Heart left ventricle (tissue), 16 donors: ENCODE measurements around the gene RTEL1. TPM values are rescaled to one million over a fixed set of nuclear protein-coding genes. Genes with fewer than 3 reads are reported as not detected.
"Not testable (repeated sequence)": the region's sequence is repeated elsewhere in the genome, so short reads cannot be mapped to it uniquely, and the experiment has no call there.

ENCODE experiments used
- ATAC-seq, 4 donors: fragments of 200-7000 bp; cut with Tn5 transposase; one replicate each; pipeline ENCODE4 v1.9.1; 2020 to 2022; ENCODE audit warnings: moderate library complexity in 4 of 4, mild to moderate bottlenecking in 3 of 4, moderate number of reproducible peaks in 1 of 4
- DNase-seq, 5 donors: peaks; one replicate each; pipeline ENCODE4 v3.0.0-alpha.2; 2020
- H3K27ac ChIP-seq, 12 donors: fragments of 200-600 bp; sonication (generic) in 4 of 12; one replicate each; pipeline versions ENCODE4 v1.5.0 to v1.8.0; 2016 to 2022; ENCODE audit warnings: mild to moderate bottlenecking in 2 of 12
- H3K27me3 ChIP-seq, 9 donors: fragments of 200-600 bp; sonication (generic) in 2 of 9; one replicate each; pipeline versions ENCODE4 v1.5.1 to v1.8.0; 2016 to 2022; ENCODE audit warnings: mild to moderate bottlenecking in 3 of 9
- H3K36me3 ChIP-seq, 9 donors: fragments of 200-600 bp; sonication (generic) in 2 of 9; one replicate each; pipeline versions ENCODE4 v1.5.0 to v1.8.0; 2018 to 2022; ENCODE audit warnings: mild to moderate bottlenecking in 2 of 9
- H3K4me1 ChIP-seq, 12 donors: fragments of 200-600 bp; sonication (generic) in 4 of 12; one replicate each; pipeline versions ENCODE4 v1.5.0 to v1.8.0; 2016 to 2022; ENCODE audit warnings: mild to moderate bottlenecking in 3 of 12
- H3K4me3 ChIP-seq, 12 donors: fragments of 200-600 bp; sonication (generic) in 4 of 12; one replicate each; pipeline versions ENCODE4 v1.5.0 to v1.8.0; 2017 to 2022; ENCODE audit warnings: mild to moderate bottlenecking in 9 of 12, moderate library complexity in 4 of 12
- H3K9me3 ChIP-seq, 12 donors: fragments of 200-600 bp; sonication (generic) in 4 of 12; one replicate each; pipeline versions ENCODE4 v1.5.0 to v1.8.0; 2016 to 2022; ENCODE audit warnings: mild to moderate bottlenecking in 1 of 12
- CTCF ChIP-seq, 12 donors: fragments of 200-600 bp; sonication (generic) in 4 of 12; IDR thresholded peaks; one replicate each; pipeline versions ENCODE4 v1.5.0 to v1.8.0; 2018 to 2022; ENCODE audit warnings: antibody characterized with exemption in 12 of 12, mild to moderate bottlenecking in 5 of 12
- POLR2A ChIP-seq, 2 donors: fragments of 450-650 bp; IDR thresholded peaks; one replicate each; pipeline ENCODE4 v1.6.1; 2017; ENCODE audit warnings: antibody characterized with exemption in 2 of 2, mild to moderate bottlenecking in 2 of 2, moderate library complexity in 2 of 2
- WGBS, 4 donors: extraction: QIAGEN DNeasy Blood & Tissue Kit in 2 of 4; methylation state at CpG; one replicate each; pipeline versions ENCODE4 v1.1.5 to v1.1.7; 2013 to 2018; 5-methylcytosine and 5-hydroxymethylcytosine counted together
- intact Hi-C, 10 donors: fragments of 100-400 bp; cut with DNase I; formaldehyde crosslinking; loops; one replicate each; pipeline versions ENCODE4 v1.11.1 to v1.14.2; 2022
- polyA plus RNA-seq, 2 donors: library from polyadenylated mRNA; stranded (reverse); fragments of 200-250 nt; gene quantifications; one replicate each; pipeline ENCODE4 v1.2.3, GENCODE V29; 2013
- total RNA-seq, 9 donors: library from RNA; depleted of rRNA in 2 of 9; stranded (reverse); fragments of >200 nt in 2 of 9; fragmentation: NEBNext Ultra II Directional in 3 of 9; extraction: Animal tissue kit (Norgen Biotek cat#: 25700) in 3 of 9; gene quantifications; one replicate each; pipeline versions ENCODE4 v1.1.0 to v1.2.4, GENCODE V29; 2016 to 2023
- donor health status: ischemic (EF 13 %, LVEDD 7.1; RV severe dilation, severe dysfunction).
- donor health status: healthy with polysubstance abuse.
- donor health status: DM: no; HTN: yes; CAD: no.
- donor health status: DM: no; HTN: no; CAD: no.
- donor health status: ischemic (EF 25% LVEDD 6.9; RV normal size, moderate dysfunction).
- donor health status: ischemic (EF 25% LVEDD 5.7; RV mildly dilated, moderate dysfunction).
- donor health status: healthy.
- donor health status: DM: yes; HTN: yes; CAD: no.
- donor health status: ischemic (EF 35%, LVEDD 5.7; RV mildly dilated, moderate dysfunction).
- donor health status: nonischemic (EF 11% LVEDD 7.7; RV severe dilation, severe dysfunction).
- donor health status: DM: yes; HTN: yes; CAD: no.
- donor health status: PGD.
- donor health status: ischemic (EF 29% LVEDD 5.4; RV normal size, mild dysfunction).
- donor health status: nonischemic (EF 23%, LVEDD 6.1; RV moderate dilation, normal function).

Gene RTEL1
- total and polyA plus RNA-seq, 11 donors: 3.0 to 17.8 (median 9.6) TPM

- ATAC-seq: peak; percentile 8 to 19 (median 11)
- Histone ChIP-seq H3K4me1 (peaks cover 0 to 33% (median 15%) of the 10 kb centered on the region in 12 donors), H3K4me3 (peak overlapping the region; percentile 58 to 99 (median 88)), H3K27me3 (no peaks in the 10 kb centered on the region), H3K36me3 (peaks cover 0 to 5% (median 0%) of the 10 kb centered on the region in 9 donors), H3K27ac (peak overlapping the region; percentile 88 to 99 (median 97)), H3K9me3 (no peaks in the 10 kb centered on the region)
- 10 to 29% (median 16%) methylated on average over 23 to 28 of the region's 28 CpGs for WGBS, 4 donors
- peak in 3 of 5 donors; percentile 29 to 71 (median 42) for DNase-seq
- intact Hi-C loops: loop anchor here in 3 of 10 donors (2.0 to 10.0 kb wide), 4 partner anchors 13 to 237 kb away; partner anchors contain the start of genes ABHD16B (in 1 of the 3), RTEL1 (in 1 of the 3) and TPD52L2 (in 1 of the 3)
- no peak for TF ChIP-seq CTCF (IDR thresholded peaks at IDR 0.05)
- no peak for TF ChIP-seq POLR2A (IDR thresholded peaks at IDR 0.05)
Measured at GRCh38 chr20:63627751-63628245, 30.3 kb upstream of the RTEL1 start.

- intact Hi-C loops: loop anchor here in 1 of 10 donors (10.0 kb wide), 1 partner anchor 236 kb away; the partner anchor contains the start of genes ABHD16B and TPD52L2
- TF ChIP-seq CTCF (IDR thresholded peaks at IDR 0.05): no peak
- no peak for TF ChIP-seq POLR2A (IDR thresholded peaks at IDR 0.05)
- no peaks in the 10 kb centered on the region for H3K36me3 ChIP-seq
- H3K4me1 ChIP-seq: peaks cover 0 to 39% (median 15%) of the 10 kb centered on the region in 12 donors
- DNase-seq (peak; percentile 63 to 77 (median 67)), ATAC-seq (peak; percentile 48 to 73 (median 66))
- H3K9me3 ChIP-seq: no peaks in the 10 kb centered on the region
- H3K27me3 ChIP-seq: no peaks in the 10 kb centered on the region
- WGBS, 4 donors: 23 to 42% (median 30%) methylated on average over 22 of the region's 22 CpGs
- peak overlapping the region in 11 of 12 donors; percentile 66 to 99 (median 94) for H3K27ac ChIP-seq
- peak overlapping the region; percentile 58 to 99 (median 88) for H3K4me3 ChIP-seq
Measured at GRCh38 chr20:63628246-63628975, 29.7 kb upstream of the RTEL1 start.

- H3K4me3 ChIP-seq, intact Hi-C loops, H3K27me3 ChIP-seq, H3K36me3 ChIP-seq, H3K9me3 ChIP-seq, ATAC-seq: not testable (repeated sequence)
- DNase-seq: peak in 2 of 5 donors; percentile 2 to 3
- Histone ChIP-seq H3K4me1 (peaks cover 0 to 46% (median 11%) of the 10 kb centered on the region in 12 donors), H3K27ac (peak overlapping the region in 11 of 12 donors; percentile 8 to 75 (median 47))
- WGBS, 4 donors: 89 to 96% (median 95%) methylated on average over 6 of the region's 6 CpGs
Measured at GRCh38 chr20:63630956-63631355, 27.2 kb upstream of the RTEL1 start.

- Histone ChIP-seq H3K27ac (peak overlapping the region in 11 of 12 donors; percentile 8 to 75 (median 47)), H3K4me1 (peaks cover 0 to 50% (median 10%) of the 10 kb centered on the region in 12 donors)
- ATAC-seq: peak in 1 of 4 donors; percentile 14
- H3K4me3 ChIP-seq, H3K36me3 ChIP-seq, H3K9me3 ChIP-seq, H3K27me3 ChIP-seq, intact Hi-C loops: not testable (repeated sequence)
- DNase-seq: peak in 3 of 5 donors; percentile 42 to 51 (median 46)
- WGBS, 4 donors: 46 to 61% (median 60%) methylated on average over 10 of the region's 10 CpGs
- peak in 1 of 2 donors; percentile 19 for TF ChIP-seq POLR2A (IDR thresholded peaks at IDR 0.05)
Measured at GRCh38 chr20:63631426-63631825, 26.7 kb upstream of the RTEL1 start.

GRCh38 chr20:63633732-63634131 lies 24.4 kb upstream of the RTEL1 start:
- no peaks in the 10 kb centered on the region for H3K9me3 ChIP-seq
- no peak for ATAC-seq

More at GRCh38 chr20:63633732-63634131, 24.4 kb upstream of the RTEL1 start:
- no peak for DNase-seq
- Histone ChIP-seq H3K4me3 (no peak overlapping the region), H3K36me3 (no peaks in the 10 kb centered on the region), H3K4me1 (peaks cover 0 to 58% (median 5%) of the 10 kb centered on the region in 12 donors), H3K27ac (peak overlapping the region in 1 of 12 donors; percentile 46), H3K27me3 (no peaks in the 10 kb centered on the region)
- no peak for TF ChIP-seq CTCF (IDR thresholded peaks at IDR 0.05)
- no peak for TF ChIP-seq POLR2A (IDR thresholded peaks at IDR 0.05)
- intact Hi-C loops: no loop called here
- WGBS, 4 donors: 86 to 91% (median 88%) methylated on average over 9 of the region's 9 CpGs
